BLaER1 treated with 17β-estradiol and CSF1 and Interleukin-3, amounts not matched to agents 10 nM and 100 nM (cell line): ENCODE data around the gene AHDC1.

Experiments
- H3K27ac ChIP-seq, 11 experiments: shearing (Covaris generic); formaldehyde crosslinking; 2 replicates each; pipeline ENCODE4 v1.8.1; 2022
- H3K27me3 ChIP-seq, 11 experiments: shearing (Covaris generic); formaldehyde crosslinking; 2 replicates each; pipeline ENCODE4 v1.8.1; 2022
- H3K36me3 ChIP-seq, 11 experiments: shearing (Covaris generic); formaldehyde crosslinking; 2 replicates each; pipeline ENCODE4 v1.8.1; 2022
- H3K4me1 ChIP-seq, 10 experiments: shearing (Covaris generic); formaldehyde crosslinking; 2 replicates each; pipeline ENCODE4 v1.8.1; 2022
- H3K4me2 ChIP-seq, 11 experiments: shearing (Covaris generic); formaldehyde crosslinking; 2 replicates each; pipeline ENCODE4 v1.8.1; 2022
- H3K4me3 ChIP-seq, 10 experiments: shearing (Covaris generic); formaldehyde crosslinking; 2 replicates each; pipeline ENCODE4 v1.8.1; 2022
- H3K9ac ChIP-seq, 11 experiments: shearing (Covaris generic); formaldehyde crosslinking; 2 replicates each; pipeline ENCODE4 v1.8.1; 2022
- H3K9me3 ChIP-seq, 11 experiments: shearing (Covaris generic); formaldehyde crosslinking; replicated peaks in 1 of 11; 2 replicates each; pipeline ENCODE4 v1.8.1; 2022
- H4K20me1 ChIP-seq, 11 experiments: shearing (Covaris generic); formaldehyde crosslinking; 2 replicates each; pipeline ENCODE4 v1.8.1; 2022
- Cebpa-rat ChIP-seq, 11 experiments: shearing (Covaris generic); IDR thresholded peaks; 2 replicates each; pipeline ENCODE4 v1.8.1; 2022

AHDC1 gene

GRCh38 chr1:27521336-27521831, 82.6 kb downstream of the AHDC1 start:
- peaks cover 63 to 79% (median 70%) of the 10 kb centered on the region in 10 experiments for H3K4me1 ChIP-seq
- no peaks in the 10 kb centered on the region for H3K9me3 ChIP-seq
- peak overlapping the region; percentile 17 to 77 (median 64) for H3K9ac ChIP-seq
- H3K27ac ChIP-seq, result peak overlapping the region; percentile 9 to 92 (median 68); a peak in 20 of 22 replicates
- peak overlapping the region; percentile 91 to 100 (median 99) for H3K4me2 ChIP-seq
- TF ChIP-seq Cebpa-rat (IDR thresholded peaks at IDR 0.05), result no peak
- H3K27me3 ChIP-seq, result no peaks in the 10 kb centered on the region
- H3K4me3 ChIP-seq, result peak overlapping the region in 9 of 10 experiments; percentile 3 to 52 (median 30); a peak in 9 of 20 replicates
- H4K20me1 ChIP-seq, result no peaks in the 10 kb centered on the region
- no peaks in the 10 kb centered on the region for H3K36me3 ChIP-seq

GRCh38 chr1:27520651-27521050, 83.3 kb downstream of the AHDC1 start:
- Histone ChIP-seq H3K4me1 (peaks cover 56 to 72% (median 63%) of the 10 kb centered on the region in 10 experiments), H3K36me3 (no peaks in the 10 kb centered on the region), H3K4me2 (peak overlapping the region; percentile 91 to 100 (median 99)), H3K4me3 (no peak overlapping the region), H3K9me3 (no peaks in the 10 kb centered on the region), H4K20me1 (no peaks in the 10 kb centered on the region), H3K27ac (peak overlapping the region in 9 of 11 experiments; percentile 9 to 92 (median 68); a peak in 16 of 22 replicates), H3K9ac (peak overlapping the region in 7 of 11 experiments; percentile 51 to 77 (median 67); a peak in 11 of 22 replicates), H3K27me3 (no peaks in the 10 kb centered on the region)
- TF ChIP-seq Cebpa-rat (IDR thresholded peaks at IDR 0.05), result no peak

- H3K4me1 ChIP-seq, result peaks cover 48 to 63% (median 53%) of the 10 kb centered on the region in 10 experiments
- TF ChIP-seq Cebpa-rat (IDR thresholded peaks at IDR 0.05), result no peak
- H3K27ac ChIP-seq, result peak overlapping the region in 2 of 11 experiments; percentile 64 to 85; a peak in 2 of 22 replicates
- no peaks in the 10 kb centered on the region for H3K9me3 ChIP-seq
- no peaks in the 10 kb centered on the region for H3K36me3 ChIP-seq
- no peaks in the 10 kb centered on the region for H3K27me3 ChIP-seq
- peak overlapping the region; percentile 91 to 100 (median 99); a peak in 17 of 22 replicates for H3K4me2 ChIP-seq
- no peak overlapping the region for H3K4me3 ChIP-seq
- H4K20me1 ChIP-seq, result no peaks in the 10 kb centered on the region
- 0 out of 22 replicates have a peak overlapping the region, but pooled peaks of 1 of the 11 experiments have one; percentile 4 for H3K9ac ChIP-seq
Measured at GRCh38 chr1:27519331-27520258, 84.3 kb downstream of the AHDC1 start.

GRCh38 chr1:27518808-27519207, 85.1 kb downstream of the AHDC1 start:
- H3K36me3 ChIP-seq, result no peaks in the 10 kb centered on the region
- TF ChIP-seq Cebpa-rat (IDR thresholded peaks at IDR 0.05), result no peak
- H3K4me2 ChIP-seq, result no peak overlapping the region
- H3K9me3 ChIP-seq, result no peaks in the 10 kb centered on the region
- no peak overlapping the region for H3K4me3 ChIP-seq
- H3K4me1 ChIP-seq, result peaks cover 48 to 63% (median 53%) of the 10 kb centered on the region in 10 experiments
- H4K20me1 ChIP-seq, result no peaks in the 10 kb centered on the region
- H3K27ac ChIP-seq, result no peak overlapping the region
- no peak overlapping the region for H3K9ac ChIP-seq
- H3K27me3 ChIP-seq, result no peaks in the 10 kb centered on the region

GRCh38 chr1:27517907-27518718, 85.8 kb downstream of the AHDC1 start:
- Histone ChIP-seq H3K4me1 (peaks cover 48 to 63% (median 53%) of the 10 kb centered on the region in 10 experiments), H3K9ac (no peak overlapping the region), H3K36me3 (no peaks in the 10 kb centered on the region), H3K4me2 (no peak overlapping the region), H3K9me3 (no peaks in the 10 kb centered on the region), H3K4me3 (no peak overlapping the region), H4K20me1 (no peaks in the 10 kb centered on the region), H3K27ac (no peak overlapping the region), H3K27me3 (no peaks in the 10 kb centered on the region)
- no peak for TF ChIP-seq Cebpa-rat (IDR thresholded peaks at IDR 0.05)

- Histone ChIP-seq H3K9ac (peak overlapping the region in 1 of 11 experiments; percentile 15; a peak in 1 of 22 replicates), H3K9me3 (no peaks in the 10 kb centered on the region), H3K36me3 (no peaks in the 10 kb centered on the region), H4K20me1 (no peaks in the 10 kb centered on the region), H3K27me3 (no peaks in the 10 kb centered on the region), H3K27ac (no peak overlapping the region), H3K4me1 (peaks cover 41 to 57% (median 46%) of the 10 kb centered on the region in 10 experiments), H3K4me2 (no peak overlapping the region), H3K4me3 (no peak overlapping the region)
- TF ChIP-seq Cebpa-rat (IDR thresholded peaks at IDR 0.05), result no peak
Measured at GRCh38 chr1:27517301-27517700, 86.6 kb downstream of the AHDC1 start.

GRCh38 chr1:27515626-27516025, 88.3 kb downstream of the AHDC1 start:
- no peak for TF ChIP-seq Cebpa-rat (IDR thresholded peaks at IDR 0.05)
- no peaks in the 10 kb centered on the region for H3K27me3 ChIP-seq
- peak overlapping the region in 1 of 11 experiments; percentile 2; a peak in 2 of 22 replicates for H3K27ac ChIP-seq
- peak overlapping the region in 1 of 11 experiments; percentile 21; a peak in 1 of 22 replicates for H3K9ac ChIP-seq
- no peak overlapping the region for H3K4me3 ChIP-seq
- peaks cover 25 to 40% (median 30%) of the 10 kb centered on the region in 10 experiments for H3K4me1 ChIP-seq
- no peaks in the 10 kb centered on the region for H3K9me3 ChIP-seq
- H3K36me3 ChIP-seq, result no peaks in the 10 kb centered on the region
- H4K20me1 ChIP-seq, result no peaks in the 10 kb centered on the region
- no peak overlapping the region for H3K4me2 ChIP-seq

- H3K27me3 ChIP-seq, result no peaks in the 10 kb centered on the region
- no peak for TF ChIP-seq Cebpa-rat (IDR thresholded peaks at IDR 0.05)
- H3K9ac ChIP-seq, result peak overlapping the region in 8 of 11 experiments; percentile 21 to 53 (median 39); a peak in 12 of 22 replicates
- peaks cover 25 to 36% (median 29%) of the 10 kb centered on the region in 10 experiments for H3K4me1 ChIP-seq
- no peaks in the 10 kb centered on the region for H4K20me1 ChIP-seq
- H3K27ac ChIP-seq, result peak overlapping the region in 9 of 11 experiments; percentile 16 to 61 (median 49); a peak in 16 of 22 replicates
- H3K9me3 ChIP-seq, result no peaks in the 10 kb centered on the region
- H3K4me3 ChIP-seq, result no peak overlapping the region
- H3K4me2 ChIP-seq, result peak overlapping the region; percentile 61 to 82 (median 75)
- H3K36me3 ChIP-seq, result no peaks in the 10 kb centered on the region
Measured at GRCh38 chr1:27513958-27514357, 90.0 kb downstream of the AHDC1 start.
